ENCODE results near the gene KDM4F. TPM values are rescaled to one million over a fixed set of nuclear protein-coding genes. Genes with fewer than 3 reads are reported as not detected.

Gene KDM4F
- total RNA-seq, 1 donor from 2014 or later = not detected

DNA sequence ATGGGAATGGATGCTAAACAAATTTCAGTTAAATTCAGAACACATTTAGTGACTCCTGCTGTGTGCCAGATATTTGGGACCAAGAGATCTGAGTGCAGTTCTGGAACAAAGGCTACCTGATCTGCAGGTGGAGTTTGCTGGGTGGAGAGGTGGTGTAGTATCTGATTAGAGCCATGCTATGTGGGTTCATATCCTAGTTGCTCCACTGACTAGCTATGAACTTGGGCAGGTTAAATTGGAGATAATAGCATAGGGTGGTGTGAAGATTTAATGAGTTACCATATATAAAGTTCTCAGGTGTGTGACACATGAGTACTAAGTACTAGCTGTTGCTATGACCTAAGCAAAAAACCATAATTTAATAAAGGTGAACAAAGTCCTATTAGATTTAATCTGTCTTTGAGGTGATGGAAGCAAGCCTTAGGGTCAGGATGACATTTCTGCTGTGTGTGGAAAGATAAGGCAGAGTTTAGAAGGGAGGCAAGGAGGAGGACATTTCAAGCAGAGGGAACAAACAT is 42.5 kb downstream of the KDM4F start:
- no peaks in the 10 kb centered on the region for H3K36me3 ChIP-seq
- no peaks in the 10 kb centered on the region for H3K27me3 ChIP-seq (ENCODE audit: low read depth)
- peak overlapping the region; percentile 78 for H3K4me3 ChIP-seq
- no peak overlapping the region for H3K27ac ChIP-seq (replicated peaks)
- H3K4me1 ChIP-seq = peaks cover 65% of the 10 kb centered on the region
- no peak for DNase-seq
- intact Hi-C loops (cut with micrococcal nuclease) = loop anchor here (10.0 kb wide), 1 partner anchor 53 kb away; no protein-coding TSS in a partner anchor
- no peaks in the 10 kb centered on the region for H3K9me3 ChIP-seq (replicated peaks)
- TF ChIP-seq, protein P1, sequence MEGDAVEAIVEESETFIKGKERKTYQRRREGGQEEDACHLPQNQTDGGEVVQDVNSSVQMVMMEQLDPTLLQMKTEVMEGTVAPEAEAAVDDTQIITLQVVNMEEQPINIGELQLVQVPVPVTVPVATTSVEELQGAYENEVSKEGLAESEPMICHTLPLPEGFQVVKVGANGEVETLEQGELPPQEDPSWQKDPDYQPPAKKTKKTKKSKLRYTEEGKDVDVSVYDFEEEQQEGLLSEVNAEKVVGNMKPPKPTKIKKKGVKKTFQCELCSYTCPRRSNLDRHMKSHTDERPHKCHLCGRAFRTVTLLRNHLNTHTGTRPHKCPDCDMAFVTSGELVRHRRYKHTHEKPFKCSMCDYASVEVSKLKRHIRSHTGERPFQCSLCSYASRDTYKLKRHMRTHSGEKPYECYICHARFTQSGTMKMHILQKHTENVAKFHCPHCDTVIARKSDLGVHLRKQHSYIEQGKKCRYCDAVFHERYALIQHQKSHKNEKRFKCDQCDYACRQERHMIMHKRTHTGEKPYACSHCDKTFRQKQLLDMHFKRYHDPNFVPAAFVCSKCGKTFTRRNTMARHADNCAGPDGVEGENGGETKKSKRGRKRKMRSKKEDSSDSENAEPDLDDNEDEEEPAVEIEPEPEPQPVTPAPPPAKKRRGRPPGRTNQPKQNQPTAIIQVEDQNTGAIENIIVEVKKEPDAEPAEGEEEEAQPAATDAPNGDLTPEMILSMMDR (IDR thresholded peaks at IDR 0.05; ENCODE audit: borderline replicate concordance) = no peak

DNA sequence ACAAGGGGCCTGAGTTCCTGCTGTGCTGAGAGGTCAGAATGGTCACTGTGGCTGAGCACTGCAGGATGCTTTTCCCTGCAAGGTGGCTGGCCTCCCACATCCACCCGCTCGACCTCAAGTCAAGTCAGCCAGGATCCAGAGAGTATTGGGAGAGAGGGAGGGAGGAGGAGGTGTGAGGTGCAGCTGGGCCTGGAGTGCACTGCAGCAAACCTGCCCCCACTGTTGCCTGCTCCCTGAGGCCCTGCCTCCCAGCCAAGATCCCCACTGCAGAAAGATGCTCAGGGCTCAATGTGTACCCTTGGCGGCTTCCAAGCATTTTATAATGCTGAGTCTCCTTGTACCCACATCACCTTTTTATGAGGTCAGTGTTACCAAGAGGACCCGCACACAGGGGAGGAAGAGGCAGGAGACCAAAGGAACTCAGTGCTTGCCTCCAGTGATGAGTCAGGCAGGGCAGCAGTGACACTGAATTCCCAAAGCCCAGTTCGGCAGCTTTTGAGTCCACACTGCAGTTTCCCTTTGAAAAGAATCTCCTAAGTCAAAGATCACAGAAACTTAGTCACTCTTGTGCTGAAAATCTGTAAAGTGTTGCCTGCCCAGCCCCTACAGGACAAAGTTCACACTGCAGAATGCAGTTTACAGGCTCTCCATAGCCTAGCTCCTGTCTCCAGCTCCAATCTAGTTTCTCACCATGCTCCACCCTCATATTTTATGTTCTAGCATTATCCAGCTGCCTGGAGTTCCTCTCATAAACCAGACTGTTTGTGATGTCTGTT is 43.5 kb downstream of the KDM4F start:
- TF ChIP-seq, protein P1 (IDR thresholded peaks at IDR 0.05; ENCODE audit: borderline replicate concordance) = peak; percentile 51
- peaks cover 73% of the 10 kb centered on the region for H3K4me1 ChIP-seq
- no peaks in the 10 kb centered on the region for H3K9me3 ChIP-seq (replicated peaks)
- no peaks in the 10 kb centered on the region for H3K36me3 ChIP-seq
- no peak for DNase-seq
- no peak overlapping the region for H3K27ac ChIP-seq (replicated peaks)
- intact Hi-C loops (cut with micrococcal nuclease) = loop anchor here (10.0 kb wide), 1 partner anchor 52 kb away; no protein-coding TSS in a partner anchor
- no peaks in the 10 kb centered on the region for H3K27me3 ChIP-seq (ENCODE audit: low read depth)
- H3K4me3 ChIP-seq = no peak overlapping the region

DNA sequence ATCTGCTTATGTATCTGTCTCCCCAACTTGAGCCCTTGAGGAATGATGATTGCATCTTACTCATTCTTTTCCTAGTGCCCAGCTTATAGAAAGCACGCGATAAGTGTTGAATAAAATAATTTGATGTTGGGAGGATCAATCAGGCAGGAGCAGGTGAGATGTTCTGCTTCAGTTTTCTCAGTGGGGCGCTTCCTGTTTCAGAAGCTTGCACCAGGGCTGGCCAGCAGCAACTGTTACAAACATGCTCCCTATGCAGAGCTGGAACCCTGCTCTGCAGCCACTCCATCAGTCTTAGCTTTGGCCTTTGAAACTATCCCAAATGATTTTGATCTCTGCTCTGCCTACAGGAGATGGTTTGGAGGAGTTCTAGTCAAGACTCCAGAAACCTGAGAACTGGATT is 44.3 kb downstream of the KDM4F start:
- Histone ChIP-seq H3K4me1 (peaks cover 73% of the 10 kb centered on the region), H3K27ac (replicated peaks) (no peak overlapping the region)
- intact Hi-C loops (cut with micrococcal nuclease) = loop anchor here (10.0 kb wide), 1 partner anchor 51 kb away; no protein-coding TSS in a partner anchor

DNA sequence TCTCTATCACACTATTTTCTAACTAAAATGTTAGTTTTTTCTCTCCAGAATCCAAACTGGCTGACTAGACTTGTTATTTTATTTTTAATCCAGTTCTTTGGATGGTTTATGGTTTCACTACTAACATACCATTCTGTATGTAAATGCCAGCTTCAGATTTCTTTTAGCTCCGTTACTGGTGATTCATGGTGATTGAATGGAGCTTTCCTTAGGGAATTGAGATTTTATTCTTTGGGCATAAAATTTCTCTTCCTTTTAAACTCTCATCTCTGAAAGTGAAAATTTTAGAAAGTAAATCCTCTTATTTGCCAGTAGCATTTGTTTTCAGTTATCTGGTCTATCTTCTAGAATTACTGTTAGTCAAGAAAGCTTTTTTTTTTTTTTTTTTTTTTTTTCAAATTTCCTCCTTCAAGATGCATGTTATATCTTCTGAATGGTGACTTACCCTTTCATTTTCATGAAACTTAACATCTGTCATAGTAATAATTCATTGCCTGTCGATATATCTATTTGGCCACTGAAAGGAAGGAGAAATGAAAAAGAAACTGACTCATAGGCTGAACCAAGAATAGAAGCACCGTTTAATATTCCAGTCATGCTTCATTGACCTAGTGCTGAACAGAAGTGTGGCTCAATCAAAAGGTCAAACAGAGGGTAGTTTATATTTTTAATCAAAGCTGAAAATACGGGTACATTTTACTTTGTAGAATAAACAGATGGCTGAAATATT is 46.8 kb downstream of the KDM4F start:
- intact Hi-C loops (cut with micrococcal nuclease) = loop anchor here (10.0 kb wide), 1 partner anchor 49 kb away; no protein-coding TSS in a partner anchor
- DNase-seq = no peak
- Histone ChIP-seq H3K27me3 (ENCODE audit: low read depth) (no peaks in the 10 kb centered on the region), H3K36me3 (no peaks in the 10 kb centered on the region), H3K9me3 (replicated peaks) (no peaks in the 10 kb centered on the region), H3K4me3 (no peak overlapping the region), H3K4me1 (peaks cover 50% of the 10 kb centered on the region), H3K27ac (replicated peaks) (peak overlapping the region; percentile 18)
- TF ChIP-seq, protein P1 (IDR thresholded peaks at IDR 0.05; ENCODE audit: borderline replicate concordance) = no peak

More for the DNA sequence above, 44.3 kb downstream of the KDM4F start:
- DNase-seq = no peak
- Histone ChIP-seq H3K27me3 (ENCODE audit: low read depth) (no peaks in the 10 kb centered on the region), H3K36me3 (no peaks in the 10 kb centered on the region), H3K9me3 (replicated peaks) (no peaks in the 10 kb centered on the region), H3K4me3 (no peak overlapping the region)
- TF ChIP-seq, protein P1 (IDR thresholded peaks at IDR 0.05; ENCODE audit: borderline replicate concordance) = no peak

DNA sequence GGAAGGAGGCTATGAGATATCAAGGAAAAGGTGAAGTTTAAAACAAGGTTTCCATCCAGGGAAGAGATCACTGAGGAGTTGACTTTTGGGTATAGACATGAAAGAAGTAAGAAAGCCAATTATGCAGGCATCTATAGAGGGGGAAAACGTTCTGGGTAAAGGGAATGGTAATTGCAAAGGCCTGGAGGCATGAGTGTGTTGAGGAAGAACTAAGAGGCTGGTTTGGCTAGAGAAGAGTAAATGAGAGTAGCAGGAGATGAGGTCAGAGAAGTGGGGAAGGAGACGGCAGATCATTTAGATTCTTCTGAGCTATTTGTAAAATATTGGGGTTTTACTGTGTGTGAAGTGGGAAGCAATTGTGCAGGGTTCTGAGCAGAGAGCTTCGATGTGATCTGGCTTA is 48.0 kb downstream of the KDM4F start:
- intact Hi-C loops (cut with micrococcal nuclease) = loop anchor here (10.0 kb wide), 1 partner anchor 48 kb away; no protein-coding TSS in a partner anchor
- Histone ChIP-seq H3K27me3 (ENCODE audit: low read depth) (no peaks in the 10 kb centered on the region), H3K36me3 (no peaks in the 10 kb centered on the region), H3K4me1 (peaks cover 38% of the 10 kb centered on the region), H3K27ac (replicated peaks) (no peak overlapping the region), H3K9me3 (replicated peaks) (no peaks in the 10 kb centered on the region), H3K4me3 (no peak overlapping the region)
- TF ChIP-seq, protein P1 (IDR thresholded peaks at IDR 0.05; ENCODE audit: borderline replicate concordance) = no peak
- no peak for DNase-seq

Data from left ventricle myocardium inferior (tissue), 1 donor.